Heart left ventricle (tissue), 13 donors: ENCODE results near the gene N4BP2L1.

Experiments
- POLR2A ChIP-seq, 2 donors: fragments of 450-650 bp; IDR thresholded peaks; one replicate each; pipeline ENCODE4 v1.6.1; 2017; ENCODE audit warnings: antibody characterized with exemption in 2 of 2, mild to moderate bottlenecking in 2 of 2, moderate library complexity in 2 of 2
- TF ChIP-seq, protein P1 (sequence below), 12 donors: fragments of 200-600 bp; sonication (generic) in 4 of 12; IDR thresholded peaks; one replicate each; pipeline versions ENCODE4 v1.5.0 to v1.8.0; 2018 to 2022; ENCODE audit warnings: antibody characterized with exemption in 12 of 12, mild to moderate bottlenecking in 5 of 12
- donor health status: ischemic (EF 13 %, LVEDD 7.1; RV severe dilation, severe dysfunction).
- donor health status: DM: no; HTN: yes; CAD: no.
- donor health status: DM: no; HTN: no; CAD: no.
- donor health status: ischemic (EF 25% LVEDD 6.9; RV normal size, moderate dysfunction).
- donor health status: ischemic (EF 25% LVEDD 5.7; RV mildly dilated, moderate dysfunction).
- donor health status: ischemic (EF 35%, LVEDD 5.7; RV mildly dilated, moderate dysfunction).
- donor health status: nonischemic (EF 11% LVEDD 7.7; RV severe dilation, severe dysfunction).
- donor health status: DM: yes; HTN: yes; CAD: no.
- donor health status: PGD.
- donor health status: ischemic (EF 29% LVEDD 5.4; RV normal size, mild dysfunction).
- donor health status: nonischemic (EF 23%, LVEDD 6.1; RV moderate dilation, normal function).

DNA sequence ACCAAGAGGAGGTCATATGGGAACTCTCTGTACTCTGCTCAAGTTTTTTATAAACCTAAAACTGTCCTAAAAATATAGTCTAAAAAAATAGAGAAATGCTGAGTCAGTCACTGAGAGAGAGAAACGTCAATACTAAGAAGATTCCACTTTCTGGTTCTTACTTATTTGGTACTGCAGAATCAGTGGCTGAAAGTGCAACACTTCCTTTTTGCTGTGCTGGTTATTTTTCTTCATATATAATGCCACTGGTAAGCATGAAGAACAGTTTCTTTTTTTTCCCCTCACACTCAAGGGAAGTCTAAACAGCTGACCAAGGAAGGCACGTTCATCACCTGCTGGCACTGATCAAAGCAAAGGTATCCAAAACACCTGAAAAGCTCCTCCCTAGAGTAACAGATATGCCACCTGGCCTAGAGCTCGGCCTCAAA lies 44.3 kb upstream of the N4BP2L1 start:
- TF ChIP-seq, protein P1, sequence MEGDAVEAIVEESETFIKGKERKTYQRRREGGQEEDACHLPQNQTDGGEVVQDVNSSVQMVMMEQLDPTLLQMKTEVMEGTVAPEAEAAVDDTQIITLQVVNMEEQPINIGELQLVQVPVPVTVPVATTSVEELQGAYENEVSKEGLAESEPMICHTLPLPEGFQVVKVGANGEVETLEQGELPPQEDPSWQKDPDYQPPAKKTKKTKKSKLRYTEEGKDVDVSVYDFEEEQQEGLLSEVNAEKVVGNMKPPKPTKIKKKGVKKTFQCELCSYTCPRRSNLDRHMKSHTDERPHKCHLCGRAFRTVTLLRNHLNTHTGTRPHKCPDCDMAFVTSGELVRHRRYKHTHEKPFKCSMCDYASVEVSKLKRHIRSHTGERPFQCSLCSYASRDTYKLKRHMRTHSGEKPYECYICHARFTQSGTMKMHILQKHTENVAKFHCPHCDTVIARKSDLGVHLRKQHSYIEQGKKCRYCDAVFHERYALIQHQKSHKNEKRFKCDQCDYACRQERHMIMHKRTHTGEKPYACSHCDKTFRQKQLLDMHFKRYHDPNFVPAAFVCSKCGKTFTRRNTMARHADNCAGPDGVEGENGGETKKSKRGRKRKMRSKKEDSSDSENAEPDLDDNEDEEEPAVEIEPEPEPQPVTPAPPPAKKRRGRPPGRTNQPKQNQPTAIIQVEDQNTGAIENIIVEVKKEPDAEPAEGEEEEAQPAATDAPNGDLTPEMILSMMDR (IDR thresholded peaks at IDR 0.05): no peak
- no peak for TF ChIP-seq POLR2A (IDR thresholded peaks at IDR 0.05)
